NCI-H2171 (cell line): Measurements from ENCODE around the gene C19orf12.

ENCODE experiments used
- DNase-seq: peaks from one replicate; lab custom pipeline; 2025; lab: John Stamatoyannopoulos, UW

The C19orf12 gene

GRCh38 chr19:29663861-29664752 is 51.0 kb downstream of the C19orf12 start:
- DNase-seq: no peak

- no peak for DNase-seq
Measured at GRCh38 chr19:29662604-29663404, 52.3 kb downstream of the C19orf12 start.

DNA sequence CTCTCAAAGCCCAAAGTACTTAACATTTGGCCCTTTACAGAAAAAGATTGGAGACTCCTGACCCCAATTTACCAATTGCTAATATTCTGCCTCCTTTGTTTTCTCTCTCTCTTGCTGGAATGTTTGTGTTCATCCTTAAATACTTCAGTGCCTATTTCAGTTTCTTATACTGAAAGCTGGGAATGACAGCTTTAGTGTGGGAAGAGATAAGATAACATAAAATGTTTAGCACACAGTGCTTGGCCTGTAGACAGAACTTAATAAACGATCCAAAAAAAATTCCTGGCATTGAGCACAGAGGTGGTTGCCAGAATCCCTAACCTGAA is 52.8 kb downstream of the C19orf12 start:
- no peak for DNase-seq

- no peak for DNase-seq
Measured at GRCh38 chr19:29660835-29661234, 54.2 kb downstream of the C19orf12 start.

- no peak for DNase-seq
Measured at GRCh38 chr19:29658221-29658991, 56.7 kb downstream of the C19orf12 start.

GRCh38 chr19:29655648-29656335 is 59.3 kb downstream of the C19orf12 start:
- DNase-seq: no peak

DNA sequence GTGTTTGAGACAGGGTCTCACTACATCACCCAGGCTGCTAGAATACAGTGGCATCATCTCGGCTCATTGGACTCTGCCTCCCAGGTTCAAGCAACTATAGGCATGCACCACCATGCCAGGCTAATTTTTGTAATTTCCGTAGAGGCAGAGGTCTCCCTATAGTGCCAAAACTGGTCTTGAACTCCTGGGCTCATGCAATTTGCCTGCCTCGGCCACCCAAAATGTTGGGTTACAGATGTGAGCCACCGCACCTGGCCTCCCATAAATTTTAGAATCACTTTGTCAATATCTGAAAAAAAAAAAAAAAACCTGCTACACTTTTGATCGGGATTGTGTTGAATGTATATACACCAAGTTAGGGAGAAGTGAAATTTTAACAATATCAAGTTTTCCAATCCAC is 61.7 kb downstream of the C19orf12 start:
- no peak for DNase-seq

- DNase-seq: no peak
Measured at GRCh38 chr19:29651622-29652394, 63.3 kb downstream of the C19orf12 start.

GRCh38 chr19:29650772-29651387 is 64.2 kb downstream of the C19orf12 start:
- DNase-seq: no peak
